HCT116 (cell line): ENCODE results near the gene IFNA1. TPM values are rescaled to one million over a fixed set of nuclear protein-coding genes. Genes with fewer than 3 reads are reported as not detected.

Experiments
- ATAC-seq: fragments of 200-7000 bp; cut with Tn5 transposase; 2 replicates; pipeline ENCODE4 v1.9.1; 2020; ENCODE audit warnings: mild to moderate bottlenecking, moderate library complexity
- BruUV-seq: library from RNA; stranded (reverse); fragments of 400-500 nt; replicated peaks from 2 replicates; lab custom pipeline; 2021; lab: Mats Ljungman, UMichigan
- CTCF ChIA-PET: fragments of 300-600 bp; sonication (Branson Sonifier 250); formaldehyde crosslinking; loops from one replicate; lab custom pipeline; 2021; ENCODE audit warnings: antibody characterized with exemption; lab: Charles Lee
- POLR2A ChIA-PET: fragments of 300-600, 350-600 bp; sonication (Branson Sonifier 250); formaldehyde crosslinking; loops from one replicate; lab custom pipeline; 2021; ENCODE audit warnings: antibody characterized with exemption; lab: Charles Lee
- RAD21 ChIA-PET, 2 experiments: fragments of 300-600 bp; sonication (Branson Sonifier 250); formaldehyde crosslinking; loops; one replicate each; lab custom pipeline; 2023; ENCODE audit warnings: low total read pairs in 2 of 2; ENCODE audit not compliant: uncharacterized antibody in 2 of 2, unreplicated experiment in 2 of 2, low non-redundant PET in 1 of 2; lab: Charles Lee
- DNase-seq: peaks from one replicate; pipeline ENCODE4 v3.0.0-alpha.2; 2010; ENCODE audit warnings: low read depth, low spot score
- H2AFZ ChIP-seq: fragments of 200-600 bp; shearing (Covaris generic), sonication (generic); 2 replicates; pipeline ENCODE4 v1.6.1; 2017; ENCODE audit warnings: low read depth, mixed run types, mixed read lengths, antibody characterized with exemption, low read length; ENCODE audit not compliant: poor library complexity, severe bottlenecking
- H3K27ac ChIP-seq: 2 replicates; pipeline ENCODE4 v1.5.1; 2012; ENCODE audit warnings: low read depth, low read length
- H3K27me3 ChIP-seq: fragments of 200-600 bp; sonication (generic); 2 replicates; pipeline ENCODE4 v1.6.1; 2016; ENCODE audit warnings: mixed run types, low read length, mixed read lengths; ENCODE audit not compliant: insufficient read depth
- H3K36me3 ChIP-seq, 2 experiments: fragments of 200-500 bp in 1 of 2; fragments of 200-600 bp in 1 of 2; sonication (Bioruptor generic) in 1 of 2; sonication (generic) in 1 of 2; 2 replicates each; pipeline versions ENCODE4 v1.5.1 to v1.6.1; 2014 to 2016; ENCODE audit warnings: low read length in 2 of 2, inconsistent platforms in 1 of 2, mixed read lengths in 1 of 2, mixed run types in 1 of 2; ENCODE audit not compliant: insufficient read depth in 2 of 2, control insufficient read depth in 1 of 2
- H3K4me1 ChIP-seq, 2 experiments: fragments of 200-600 bp in 1 of 2; sonication (generic) in 1 of 2; 2 replicates each; pipeline versions ENCODE4 v1.5.1 to v1.6.1; 2012 to 2017; ENCODE audit warnings: low read length in 2 of 2, inconsistent platforms in 1 of 2, mild to moderate bottlenecking in 1 of 2, mixed read lengths in 1 of 2, mixed run types in 1 of 2, moderate library complexity in 1 of 2; ENCODE audit not compliant: insufficient read depth in 2 of 2, control insufficient read depth in 1 of 2
- H3K4me2 ChIP-seq: fragments of 200-600 bp; sonication (generic); 2 replicates; pipeline ENCODE4 v1.6.1; 2017; ENCODE audit warnings: mixed run types, low read length, mixed read lengths
- H3K4me3 ChIP-seq, 2 experiments: fragments of 200-600 bp in 1 of 2; sonication (generic) in 1 of 2; replicated peaks in 1 of 2; 2 replicates each; pipeline ENCODE4 v1.5.1; 2011 to 2016; ENCODE audit warnings: low read length in 2 of 2, control low read depth in 1 of 2, low read depth in 1 of 2, mild to moderate bottlenecking in 1 of 2, mixed read lengths in 1 of 2, mixed run types in 1 of 2
- H3K79me2 ChIP-seq: fragments of 200-600 bp; sonication (generic); 2 replicates; pipeline ENCODE4 v1.6.1; 2017; ENCODE audit warnings: mild to moderate bottlenecking, mixed run types, low read length, moderate library complexity, mixed read lengths; ENCODE audit not compliant: insufficient read depth
- H3K9ac ChIP-seq: fragments of 200-600 bp; sonication (generic); 2 replicates; pipeline ENCODE4 v1.6.1; 2016; ENCODE audit warnings: low read length, mixed read lengths
- H3K9me2 ChIP-seq: fragments of 200-600 bp; sonication (generic), shearing (Covaris generic); 2 replicates; pipeline ENCODE4 v1.6.1; 2017; ENCODE audit warnings: mixed run types, mild to moderate bottlenecking, moderate library complexity; ENCODE audit not compliant: insufficient read depth
- H3K9me3 ChIP-seq, 2 experiments: fragments of 200-500 bp in 1 of 2; fragments of 200-600 bp in 1 of 2; sonication (Bioruptor generic) in 1 of 2; sonication (generic) in 1 of 2; 2 replicates each; pipeline ENCODE4 v1.6.1; 2014 to 2017; ENCODE audit warnings: low read length in 2 of 2, mixed read lengths in 2 of 2, inconsistent platforms in 1 of 2, low read depth in 1 of 2, mild to moderate bottlenecking in 1 of 2, mixed run types in 1 of 2, moderate library complexity in 1 of 2; ENCODE audit not compliant: control insufficient read depth in 1 of 2, insufficient read depth in 1 of 2
- H4K20me1 ChIP-seq: fragments of 200-600 bp; sonication (generic), shearing (Covaris generic); 2 replicates; pipeline ENCODE4 v1.6.1; 2017; ENCODE audit warnings: mixed run types, mild to moderate bottlenecking, moderate library complexity; ENCODE audit not compliant: insufficient read depth
- CBX3 ChIP-seq: IDR thresholded peaks from 2 replicates; pipeline ENCODE4 v1.6.1; 2012; ENCODE audit warnings: low read depth
- CEBPB ChIP-seq: IDR thresholded peaks from 2 replicates; pipeline ENCODE4 v1.6.1; 2012; ENCODE audit warnings: low read depth
- EGR1 ChIP-seq: IDR thresholded peaks from 2 replicates; pipeline ENCODE4 v1.6.1; 2012; ENCODE audit warnings: low read depth
- ELF1 ChIP-seq: IDR thresholded peaks from 2 replicates; pipeline ENCODE4 v1.6.1; 2012; ENCODE audit warnings: low read depth, borderline replicate concordance
- EZH2 ChIP-seq: fragments of 200-600 bp; sonication (generic); IDR thresholded peaks from 2 replicates; pipeline ENCODE4 v1.6.1; 2017; ENCODE audit warnings: antibody characterized with exemption, mixed run types
- EZH2phosphoT487 ChIP-seq: fragments of 200-600 bp; IDR thresholded peaks from 2 replicates; pipeline ENCODE4 v1.6.1; 2018; ENCODE audit warnings: antibody characterized with exemption, borderline replicate concordance
- JUND ChIP-seq: IDR thresholded peaks from 2 replicates; pipeline ENCODE4 v1.6.1; 2012
- MAX ChIP-seq: IDR thresholded peaks from 2 replicates; pipeline ENCODE4 v1.6.1; 2012
- POLR2AphosphoS5 ChIP-seq: IDR thresholded peaks from 2 replicates; pipeline ENCODE4 v1.6.1; 2011; ENCODE audit warnings: mild to moderate bottlenecking, low read depth, low read length, moderate library complexity
- RAD21 ChIP-seq: IDR thresholded peaks from 2 replicates; pipeline ENCODE4 v1.6.1; 2012; ENCODE audit warnings: low read depth, mild to moderate bottlenecking
- REST ChIP-seq: IDR thresholded peaks from 2 replicates; pipeline ENCODE4 v1.6.1; 2012; ENCODE audit warnings: low read depth
- SIN3A ChIP-seq: IDR thresholded peaks from 2 replicates; pipeline ENCODE4 v1.6.1; 2012; ENCODE audit warnings: low read depth
- SP1 ChIP-seq: IDR thresholded peaks from 2 replicates; pipeline ENCODE4 v1.6.1; 2012; ENCODE audit warnings: low read depth
- SRF ChIP-seq: IDR thresholded peaks from 2 replicates; pipeline ENCODE4 v1.6.1; 2012; ENCODE audit warnings: low read depth
- TCF7L2 ChIP-seq: IDR thresholded peaks from 2 replicates; pipeline ENCODE4 v1.7.0; 2011; ENCODE audit warnings: borderline replicate concordance, inconsistent platforms; ENCODE audit not compliant: insufficient read depth, insufficient read length; ENCODE audit errors: extremely low read depth
- YY1 ChIP-seq: IDR thresholded peaks from 2 replicates; pipeline ENCODE4 v1.6.1; 2011; ENCODE audit warnings: low read length, low read depth, moderate library complexity, mild to moderate bottlenecking; ENCODE audit not compliant: insufficient replicate concordance; ENCODE audit errors: extremely low read depth
- ZBTB33 ChIP-seq: IDR thresholded peaks from 2 replicates; pipeline ENCODE4 v1.6.1; 2011; ENCODE audit warnings: mild to moderate bottlenecking, low read length, moderate library complexity; ENCODE audit not compliant: insufficient replicate concordance; ENCODE audit errors: extremely low read depth
- ZFX ChIP-seq: fragments of 450-650 bp; IDR thresholded peaks from 2 replicates; pipeline ENCODE4 v1.6.1; 2017
- ZNF274 ChIP-seq: fragments of 200-500 bp; sonication (Bioruptor generic); IDR thresholded peaks from 2 replicates; pipeline ENCODE4 v1.6.1; 2014; ENCODE audit warnings: mild to moderate bottlenecking, low read depth, low read length, inconsistent platforms
- intact Hi-C: fragments of 100-400 bp; cut with micrococcal nuclease; formaldehyde crosslinking; loops from 2 replicates; pipeline ENCODE4 v1.10.0; 2022
- total RNA-seq: library from RNA; stranded (reverse); gene quantifications from one replicate; pipeline ENCODE4 v1.2.1, GENCODE V29; 2021; ENCODE audit not compliant: unreplicated experiment

The IFNA1 gene
- total RNA-seq, 1 experiment from 2014 or later: not detected

- H3K9me2 ChIP-seq: no peaks in the 10 kb centered on the region
- TF ChIP-seq EZH2phosphoT487: no peak
- no peak for TF ChIP-seq EGR1
- no peak for TF ChIP-seq REST
- no peak for TF ChIP-seq ELF1
- TF ChIP-seq SP1: no peak
- TF ChIP-seq ZBTB33: no peak
- TF ChIP-seq CEBPB: no peak
- TF ChIP-seq POLR2AphosphoS5: no peak
- no peak for TF ChIP-seq JUND
- TF ChIP-seq ZNF274: no peak
- no peak for TF ChIP-seq MAX
- TF ChIP-seq TCF7L2: no peak
- TF ChIP-seq EZH2: no peak
- TF ChIP-seq RAD21: no peak
- no peak for TF ChIP-seq SIN3A
- no peak for TF ChIP-seq ZFX
- no peak for TF ChIP-seq CBX3
- TF ChIP-seq SRF: no peak
- TF ChIP-seq YY1: no peak
- CTCF ChIA-PET: interaction anchor here (0.8 to 1.8 kb wide), 2 partner anchors 56 to 216 kb away, joined by 3 to 5 read pairs; no protein-coding TSS in a partner anchor
- peaks cover 0 to 7% of the 10 kb centered on the region in 2 experiments; a peak in 1 of 4 replicates for H3K4me1 ChIP-seq
- ATAC-seq (no peak), DNase-seq (no peak)
- no peak overlapping the region for H3K4me3 ChIP-seq
- H3K9ac ChIP-seq: no peak overlapping the region
- H3K79me2 ChIP-seq: no peaks in the 10 kb centered on the region
- no peaks in the 10 kb centered on the region for H3K9me3 ChIP-seq
- POLR2A ChIA-PET: no interaction called here
- RAD21 ChIA-PET: no interaction called here
- H3K27ac ChIP-seq: no peak overlapping the region
- no peak overlapping the region for H3K4me2 ChIP-seq
- no peaks in the 10 kb centered on the region for H3K27me3 ChIP-seq
- intact Hi-C loops: no loop called here
- H4K20me1 ChIP-seq: no peaks in the 10 kb centered on the region
- no TSS peak for BruUV-seq
- no peak overlapping the region for H2AFZ ChIP-seq
- no peaks in the 10 kb centered on the region for H3K36me3 ChIP-seq
Measured at GRCh38 chr9:21398955-21399489, 41.2 kb upstream of the IFNA1 start.
